ENCODE results near the gene KCNJ4.

GRCh38 chr22:38436629-38437395 is 18.2 kb downstream of the KCNJ4 start:
- TF ChIP-seq CTCF (IDR thresholded peaks at IDR 0.05) (no peak), EZH2phosphoT487 (IDR thresholded peaks at IDR 0.05) (no peak)

Measured in neural progenitor cell (in vitro differentiated cells).